ENCODE data around the gene TRIM38. TPM values are rescaled to one million over a fixed set of nuclear protein-coding genes. Genes with fewer than 3 reads are reported as not detected.

The TRIM38 gene
- total RNA-seq, 2 donors from 2014 or later = 8.7 to 12.0 TPM

GRCh38 chr6:25975923-25976560 lies 13.4 kb downstream of the TRIM38 start:
- Histone ChIP-seq H3K4me3 (no peak overlapping the region), H3K36me3 (no peaks in the 10 kb centered on the region), H3K4me1 (replicated peaks) (peaks cover 3% of the 10 kb centered on the region), H3K27ac (no peak overlapping the region), H3K27me3 (replicated peaks; ENCODE audit: insufficient read depth) (no peaks in the 10 kb centered on the region), H3K9me3 (no peaks in the 10 kb centered on the region)
- 85% methylated on average over 5 of the region's 5 CpGs for WGBS
- no peak for DNase-seq (ENCODE audit: low spot score)
- TF ChIP-seq POLR2A (IDR thresholded peaks at IDR 0.05) = no peak
- TF ChIP-seq POLR2AphosphoS5 (IDR thresholded peaks at IDR 0.05) = no peak
- intact Hi-C loops (cut with DNase I) = no loop called here

- 84% methylated on average over 2 of the region's 2 CpGs for WGBS
- no peaks in the 10 kb centered on the region for H3K9me3 ChIP-seq
- H3K36me3 ChIP-seq = peaks cover 0 to 10% of the 10 kb centered on the region in 2 donors
- H3K4me3 ChIP-seq = no peak overlapping the region
- TF ChIP-seq POLR2AphosphoS5 (IDR thresholded peaks at IDR 0.05) = no peak
- H3K4me1 ChIP-seq (replicated peaks) = no peaks in the 10 kb centered on the region
- no peaks in the 10 kb centered on the region for H3K27me3 ChIP-seq (replicated peaks; ENCODE audit: insufficient read depth)
- no peak for DNase-seq (ENCODE audit: low spot score)
- intact Hi-C loops (cut with DNase I) = no loop called here
- no peak overlapping the region for H3K27ac ChIP-seq
Observed at GRCh38 chr6:25980935-25981334, 18.3 kb downstream of the TRIM38 start.

- no peaks in the 10 kb centered on the region for H3K4me1 ChIP-seq (replicated peaks)
- peaks cover 0 to 10% of the 10 kb centered on the region in 2 donors for H3K36me3 ChIP-seq
- H3K4me3 ChIP-seq = no peak overlapping the region
- 86% methylated on average over 5 of the region's 5 CpGs for WGBS
- H3K27me3 ChIP-seq (replicated peaks; ENCODE audit: insufficient read depth) = no peaks in the 10 kb centered on the region
- TF ChIP-seq POLR2AphosphoS5 (IDR thresholded peaks at IDR 0.05) = no peak
- no peak for TF ChIP-seq POLR2A (IDR thresholded peaks at IDR 0.05)
- TF ChIP-seq CTCF (IDR thresholded peaks at IDR 0.05) = no peak
- no peaks in the 10 kb centered on the region for H3K9me3 ChIP-seq
- H3K27ac ChIP-seq = no peak overlapping the region
- intact Hi-C loops (cut with DNase I) = no loop called here
- DNase-seq (ENCODE audit: low spot score) = no peak
Observed at GRCh38 chr6:25981568-25982263, 19.1 kb downstream of the TRIM38 start.

- Histone ChIP-seq H3K27ac (no peak overlapping the region), H3K36me3 (peaks cover 0 to 10% of the 10 kb centered on the region in 2 donors), H3K4me1 (replicated peaks) (no peaks in the 10 kb centered on the region), H3K4me3 (no peak overlapping the region), H3K9me3 (no peaks in the 10 kb centered on the region), H3K27me3 (replicated peaks; ENCODE audit: insufficient read depth) (no peaks in the 10 kb centered on the region)
- TF ChIP-seq CTCF (IDR thresholded peaks at IDR 0.05) = no peak
- no peak for DNase-seq (ENCODE audit: low spot score)
- WGBS = 66% methylated on average over 2 of the region's 2 CpGs
- intact Hi-C loops (cut with DNase I) = no loop called here
Observed at GRCh38 chr6:25984265-25984664, 21.7 kb downstream of the TRIM38 start.

- peaks cover 0 to 6% of the 10 kb centered on the region in 2 donors for H3K36me3 ChIP-seq
- H3K4me1 ChIP-seq (replicated peaks) = no peaks in the 10 kb centered on the region
- H3K27me3 ChIP-seq (replicated peaks; ENCODE audit: insufficient read depth) = no peaks in the 10 kb centered on the region
- intact Hi-C loops (cut with DNase I) = no loop called here
- TF ChIP-seq POLR2AphosphoS5 (IDR thresholded peaks at IDR 0.05) (no peak), CTCF (IDR thresholded peaks at IDR 0.05) (no peak), POLR2A (IDR thresholded peaks at IDR 0.05) (no peak)
- H3K9me3 ChIP-seq = no peaks in the 10 kb centered on the region
- DNase-seq (ENCODE audit: low spot score) = no peak
- H3K4me3 ChIP-seq = no peak overlapping the region
- H3K27ac ChIP-seq = no peak overlapping the region
- WGBS = 84% methylated on average over 9 of the region's 9 CpGs
Observed at GRCh38 chr6:25987845-25988244, 25.2 kb downstream of the TRIM38 start.

Data from prostate gland (tissue), 2 donors.